Epithelial cell of alveolus of lung (primary cell): ENCODE results near the gene LTC4S. TPM values are rescaled to one million over a fixed set of nuclear protein-coding genes. Genes with fewer than 3 reads are reported as not detected.

ENCODE experiments used
- total RNA-seq: library from RNA; depleted of rRNA; stranded (reverse); fragments of >200 nt; gene quantifications from 2 replicates; pipeline ENCODE4 v1.2.1, GENCODE V29; 2015

LTC4S gene
- total RNA-seq, result 1.6 and 7.0 TPM in 2 replicates

DNA sequence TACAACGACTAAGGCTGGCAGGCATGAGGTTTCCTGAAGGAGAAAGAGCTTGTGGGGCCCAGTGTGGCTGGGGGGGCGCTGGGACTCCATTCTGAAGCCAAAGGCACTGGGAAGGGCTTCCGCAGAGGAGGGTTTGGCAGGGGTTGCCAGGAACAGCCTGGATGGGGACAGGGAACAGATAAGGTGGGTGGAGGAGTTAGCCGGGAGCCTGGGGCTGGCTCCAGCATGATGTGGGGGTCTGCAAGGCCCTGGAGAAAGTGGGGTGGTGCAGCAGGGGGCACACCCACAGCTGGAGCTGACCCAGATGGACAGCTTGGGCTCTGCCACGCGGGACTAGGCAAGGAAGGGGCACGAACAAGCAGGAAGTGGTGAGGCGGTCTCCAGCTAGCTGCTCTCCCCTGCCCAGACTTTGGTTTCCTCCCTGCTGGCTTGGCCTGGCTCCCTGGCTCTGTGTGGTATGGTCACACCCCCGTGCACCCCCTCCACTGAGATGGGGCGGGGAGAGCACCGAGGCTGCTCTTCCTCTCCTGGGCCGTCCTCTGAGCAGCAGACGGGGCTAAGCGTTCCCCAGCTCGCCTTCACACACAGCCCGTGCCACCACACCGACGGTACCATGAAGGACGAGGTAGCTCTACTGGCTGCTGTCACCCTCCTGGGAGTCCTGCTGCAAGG is at the start of gene LTC4S:
TSS of gene LTC4S (plus strand) at position 519 of the 672 bp plus-strand sequence. CDS start at position 614, 95 bp downstream.

DNA sequence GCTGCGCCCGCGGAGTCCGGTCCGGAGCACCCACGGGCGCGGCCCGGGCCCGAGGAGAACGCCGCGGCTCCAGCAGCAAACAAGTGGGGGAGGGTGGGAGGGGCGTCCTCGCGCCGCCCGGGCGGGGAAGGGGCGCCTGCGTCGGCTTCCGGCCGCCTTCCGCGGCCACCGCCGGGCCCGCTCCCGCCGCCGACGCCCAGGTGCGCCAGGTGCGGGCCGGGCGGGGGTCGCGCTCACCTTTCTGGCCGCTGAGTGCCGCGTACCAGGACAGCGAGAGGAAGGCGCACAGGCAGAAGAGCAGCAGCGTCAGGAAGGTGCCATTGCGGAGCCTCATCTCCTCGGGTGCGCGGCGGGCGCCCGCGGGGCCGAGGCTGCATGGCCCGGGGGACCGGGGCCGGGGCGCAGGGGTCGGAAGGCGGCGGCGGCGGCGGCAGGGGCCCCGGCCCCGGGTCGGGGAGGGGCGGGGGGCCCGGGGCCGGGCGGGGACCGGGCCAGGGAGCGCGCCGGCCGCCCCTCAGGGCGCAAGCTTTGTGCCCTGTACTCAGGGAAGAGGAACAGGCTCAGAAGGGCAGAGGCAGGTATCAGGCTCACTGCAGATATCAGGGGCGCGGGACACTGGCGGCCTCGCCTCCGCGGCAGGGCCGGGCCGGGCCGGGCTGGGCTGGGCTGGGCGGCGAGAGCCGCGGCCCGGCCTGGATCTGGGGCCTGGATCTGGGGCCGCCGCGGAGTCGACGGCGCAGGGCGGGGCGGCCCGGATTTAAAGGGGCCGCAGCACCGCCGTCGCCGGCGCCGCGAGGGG is 12.7 kb downstream of the LTC4S start, which contains the start of gene MGAT4B:
TSS of gene MGAT4B (minus strand) at position 617 of the 799 bp plus-strand sequence. CDS start at position 334, 283 bp downstream.

GRCh38 chr5:179820483-179821297 is 26.9 kb downstream of the LTC4S start, which contains the start of gene SQSTM1:
Gene SQSTM1 (plus strand): TSS chr5:179820905. CDS start chr5:179820937, 32 bp downstream.

Other genes starting within 250 kb of the LTC4S start
- 19.7 and 40.0 TPM in 2 replicates for gene RUFY1, start 243.4 kb upstream of the LTC4S start, total RNA-seq
- gene HNRNPH1, start 170.3 kb upstream of the LTC4S start, total RNA-seq, result 202 and 251 TPM in 2 replicates
- gene CBY3, start 113.0 kb upstream of the LTC4S start, total RNA-seq, result not detected in 2 replicates
- 313 and 435 TPM in 2 replicates for gene CANX, start 95.0 kb upstream of the LTC4S start, total RNA-seq
- 11.6 and 38.7 TPM in 2 replicates for gene MAML1, start 61.2 kb upstream of the LTC4S start, total RNA-seq
- gene MGAT4B, start 12.9 kb downstream of the LTC4S start, total RNA-seq, result 119 and 215 TPM in 2 replicates
- 355 and 486 TPM in 2 replicates for gene SQSTM1, start 26.9 kb downstream of the LTC4S start, total RNA-seq
- gene MRNIP, start 64.8 kb downstream of the LTC4S start, total RNA-seq, result 4.5 and 22.0 TPM in 2 replicates
- gene TBC1D9B, start 113.9 kb downstream of the LTC4S start, total RNA-seq, result 51.5 and 65.4 TPM in 2 replicates